ENCODE results near the gene CDT1. TPM values are rescaled to one million over a fixed set of nuclear protein-coding genes. Genes with fewer than 3 reads are reported as not detected.
A peak's percentile ranks its signal among the peaks of the same experiment; 100 is the strongest.
"Not testable (repeated sequence)": the region's sequence is repeated elsewhere in the genome, so short reads cannot be mapped to it uniquely, and the experiment has no call there.

The CDT1 gene
- total and polyA plus RNA-seq, 9 donors = 0.18 to 3.2 (median 0.95) TPM; not detected in 1

DNA sequence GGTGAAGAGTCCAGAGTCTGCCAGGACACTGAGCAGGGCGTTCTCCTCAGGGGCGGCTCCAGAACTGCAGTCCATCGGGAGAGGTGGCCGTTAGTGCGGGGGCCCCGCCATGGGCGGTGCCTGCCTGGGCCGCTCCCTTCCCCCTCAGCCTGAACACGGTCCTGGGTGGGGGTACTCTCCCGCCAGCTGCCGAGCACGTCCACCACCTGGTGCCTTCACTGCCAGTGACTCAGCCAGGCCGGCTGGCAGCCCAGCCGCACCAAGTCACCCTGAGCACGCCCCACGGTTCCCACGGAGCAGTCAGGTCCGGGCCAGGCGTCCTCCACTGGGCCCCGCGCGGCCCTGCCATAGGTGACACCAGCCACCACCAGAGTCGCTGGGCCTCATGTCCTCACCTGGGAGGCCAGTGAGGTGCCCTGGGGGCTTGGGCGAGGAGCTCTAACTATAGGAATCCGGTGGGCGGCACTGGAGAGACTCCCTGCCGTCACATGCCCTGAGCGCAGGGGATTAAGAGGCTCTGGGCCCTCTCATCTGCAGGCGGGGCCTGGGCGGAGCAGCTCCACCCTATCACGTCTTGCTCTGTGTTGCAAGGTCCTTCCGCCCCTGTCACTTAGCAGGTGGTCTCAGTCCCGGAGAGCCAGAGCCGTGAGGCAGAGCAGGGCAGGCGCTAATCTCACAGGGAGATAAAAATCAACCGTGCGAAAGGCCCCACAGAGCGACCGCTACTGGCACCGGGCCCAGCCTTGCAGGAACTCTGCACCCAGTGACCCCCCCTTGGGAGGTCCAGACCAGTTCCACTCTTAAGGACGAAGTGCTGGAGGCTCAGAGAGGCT, 32.9 kb upstream of the CDT1 start:
- Histone ChIP-seq H3K27me3 (no peaks in the 10 kb centered on the region), H3K27ac (no peak overlapping the region), H3K36me3 (no peaks in the 10 kb centered on the region), H3K4me1 (ENCODE audit: insufficient read depth) (peaks cover 52% of the 10 kb centered on the region), H3K4me3 (peak overlapping the region; percentile 5), H3K9me3 (no peaks in the 10 kb centered on the region)
- TF ChIP-seq POLR2A (IDR thresholded peaks at IDR 0.05) (no peak), EP300 (IDR thresholded peaks at IDR 0.05) (no peak)
- TF ChIP-seq, protein P1, sequence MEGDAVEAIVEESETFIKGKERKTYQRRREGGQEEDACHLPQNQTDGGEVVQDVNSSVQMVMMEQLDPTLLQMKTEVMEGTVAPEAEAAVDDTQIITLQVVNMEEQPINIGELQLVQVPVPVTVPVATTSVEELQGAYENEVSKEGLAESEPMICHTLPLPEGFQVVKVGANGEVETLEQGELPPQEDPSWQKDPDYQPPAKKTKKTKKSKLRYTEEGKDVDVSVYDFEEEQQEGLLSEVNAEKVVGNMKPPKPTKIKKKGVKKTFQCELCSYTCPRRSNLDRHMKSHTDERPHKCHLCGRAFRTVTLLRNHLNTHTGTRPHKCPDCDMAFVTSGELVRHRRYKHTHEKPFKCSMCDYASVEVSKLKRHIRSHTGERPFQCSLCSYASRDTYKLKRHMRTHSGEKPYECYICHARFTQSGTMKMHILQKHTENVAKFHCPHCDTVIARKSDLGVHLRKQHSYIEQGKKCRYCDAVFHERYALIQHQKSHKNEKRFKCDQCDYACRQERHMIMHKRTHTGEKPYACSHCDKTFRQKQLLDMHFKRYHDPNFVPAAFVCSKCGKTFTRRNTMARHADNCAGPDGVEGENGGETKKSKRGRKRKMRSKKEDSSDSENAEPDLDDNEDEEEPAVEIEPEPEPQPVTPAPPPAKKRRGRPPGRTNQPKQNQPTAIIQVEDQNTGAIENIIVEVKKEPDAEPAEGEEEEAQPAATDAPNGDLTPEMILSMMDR (IDR thresholded peaks at IDR 0.05) = no peak
- intact Hi-C loops (cut with DNase I) = no loop called here
- WGBS, 3 donors = 56 to 70% (median 60%) methylated on average over 41 of the region's 41 CpGs
- no peak for DNase-seq

DNA sequence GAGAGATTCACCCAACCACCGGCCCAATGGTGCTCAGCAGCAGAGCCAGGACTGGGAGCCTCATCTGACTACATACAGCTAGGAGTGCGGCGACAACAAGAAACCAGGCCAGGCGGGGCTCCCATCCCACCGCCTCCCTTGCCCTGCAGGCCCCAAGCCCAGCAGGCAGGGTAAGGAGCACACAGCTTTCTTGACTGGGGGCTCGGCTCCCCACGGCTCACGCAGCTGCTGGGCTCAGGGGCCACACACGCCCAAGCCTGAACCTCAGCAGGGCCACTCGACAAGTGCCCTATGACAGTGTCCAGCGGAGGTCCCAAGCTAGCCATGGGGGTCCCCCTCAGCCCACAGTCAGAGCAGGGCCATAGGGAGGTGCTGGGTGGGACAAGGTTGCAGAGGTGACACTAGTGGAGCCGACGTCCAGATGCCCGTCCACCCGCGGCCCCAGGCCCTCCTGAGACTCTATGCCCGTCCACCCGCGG, 32.3 kb upstream of the CDT1 start:
- no peaks in the 10 kb centered on the region for H3K36me3 ChIP-seq
- no peak for DNase-seq
- 86 to 90% (median 87%) methylated on average over 17 to 19 of the region's 19 CpGs for WGBS, 3 donors
- no peaks in the 10 kb centered on the region for H3K27me3 ChIP-seq
- no peak overlapping the region for H3K4me3 ChIP-seq
- peaks cover 52% of the 10 kb centered on the region for H3K4me1 ChIP-seq (ENCODE audit: insufficient read depth)
- H3K9me3 ChIP-seq = no peaks in the 10 kb centered on the region
- intact Hi-C loops (cut with DNase I) = no loop called here
- no peak overlapping the region for H3K27ac ChIP-seq
- TF ChIP-seq, protein P1 (IDR thresholded peaks at IDR 0.05) = no peak
- no peak for TF ChIP-seq POLR2A (IDR thresholded peaks at IDR 0.05)

DNA sequence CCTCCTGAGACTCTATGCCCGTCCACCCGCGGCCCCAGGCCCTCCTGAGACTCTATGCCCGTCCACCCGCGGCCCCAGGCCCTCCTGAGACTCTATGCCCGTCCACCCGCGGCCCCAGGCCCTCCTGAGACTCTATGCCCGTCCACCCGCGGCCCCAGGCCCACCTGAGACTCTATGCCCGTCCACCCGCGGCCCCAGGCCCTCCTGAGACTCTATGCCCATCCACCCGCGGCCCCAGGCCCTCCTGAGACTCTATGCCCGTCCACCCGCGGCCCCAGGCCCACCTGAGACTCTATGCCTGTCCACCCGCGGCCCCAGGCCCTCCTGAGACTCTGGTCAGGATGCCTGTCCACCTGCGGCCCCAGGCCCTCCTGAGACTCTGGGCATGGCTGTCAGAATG, 31.8 kb upstream of the CDT1 start:
- peaks cover 52% of the 10 kb centered on the region for H3K4me1 ChIP-seq (ENCODE audit: insufficient read depth)
- H3K9me3 ChIP-seq; H3K27ac ChIP-seq; H3K27me3 ChIP-seq; H3K4me3 ChIP-seq; H3K36me3 ChIP-seq; DNase-seq; intact Hi-C loops (cut with DNase I): not testable (repeated sequence)
- WGBS, 3 donors = 80 to 98% (median 93%) methylated on average over 1 to 17 of the region's 23 CpGs

DNA sequence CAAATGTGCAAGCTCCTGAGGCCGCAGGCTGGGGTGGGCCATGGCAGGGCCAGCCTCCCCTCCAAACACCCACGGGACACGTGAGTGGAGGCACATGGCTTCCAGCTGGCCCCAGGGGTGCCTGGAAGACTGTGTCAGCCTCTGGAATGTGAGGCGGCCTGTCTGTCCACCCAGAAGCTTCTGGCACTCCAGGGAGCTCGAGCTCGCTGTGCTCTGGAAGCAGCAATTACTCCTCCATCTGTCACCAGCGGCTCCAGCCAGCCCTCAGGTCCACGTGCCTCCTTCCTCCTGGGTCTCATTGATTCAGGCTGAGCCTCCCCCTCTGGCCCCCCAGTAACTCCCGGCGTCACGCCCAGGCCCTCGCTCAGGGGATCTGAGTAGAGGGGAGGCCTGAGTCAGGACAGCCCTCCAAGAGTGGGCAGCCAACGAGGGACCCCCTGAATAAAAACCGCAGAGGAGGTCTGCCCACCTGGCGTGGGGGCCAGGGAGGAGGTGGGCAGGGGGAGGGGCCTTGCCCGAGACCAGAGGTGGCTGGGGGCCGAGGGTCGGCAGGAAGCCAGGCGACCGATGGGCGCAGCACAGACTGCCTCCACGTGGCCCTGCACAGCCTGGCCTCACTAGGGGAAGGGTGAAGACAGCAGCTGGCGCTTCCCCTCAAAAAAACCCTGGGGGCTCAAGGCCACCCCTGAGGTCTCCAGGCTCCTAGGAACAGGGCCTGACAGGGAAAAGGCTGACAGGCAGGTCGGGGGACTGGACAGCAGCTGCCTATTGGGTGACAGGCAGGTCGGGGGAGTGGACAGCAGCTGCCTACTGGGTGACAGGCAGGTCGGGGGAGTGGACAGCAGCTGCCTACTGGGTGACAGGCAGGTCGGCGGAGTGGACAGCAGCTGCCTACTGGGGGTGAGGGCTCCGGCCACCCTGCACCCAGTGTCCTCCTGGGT, 30.4 kb upstream of the CDT1 start:
- Histone ChIP-seq H3K27ac (peak overlapping the region; percentile 21 to 48), H3K4me1 (ENCODE audit: insufficient read depth) (peaks cover 44% of the 10 kb centered on the region), H3K9me3 (no peaks in the 10 kb centered on the region), H3K36me3 (no peaks in the 10 kb centered on the region), H3K27me3 (no peaks in the 10 kb centered on the region), H3K4me3 (no peak overlapping the region)
- WGBS, 3 donors = 9 to 21% (median 15%) methylated on average over 27 to 29 of the region's 29 CpGs
- intact Hi-C loops (cut with DNase I) = no loop called here
- peak; percentile 58 to 81 (median 75) for DNase-seq
- TF ChIP-seq EP300 (IDR thresholded peaks at IDR 0.05) = no peak
- TF ChIP-seq, protein P1 (IDR thresholded peaks at IDR 0.05) = no peak
- no peak for TF ChIP-seq POLR2A (IDR thresholded peaks at IDR 0.05)

Data from ovary (tissue), 9 donors.